GM23338 (cell line): ENCODE measurements around the gene LSM5. TPM values are rescaled to one million over a fixed set of nuclear protein-coding genes. Genes with fewer than 3 reads are reported as not detected.
"Not testable (repeated sequence)": the region's sequence is repeated elsewhere in the genome, so short reads cannot be mapped to it uniquely, and the experiment has no call there.

Experiments used
- ATAC-seq: fragments of 200-7000 bp; cut with Tn5 transposase; 3 replicates; pipeline ENCODE4 v1.9.1; 2020
- DNase-seq: peaks from one replicate; pipeline ENCODE4 v3.0.0-alpha.2; 2015; ENCODE audit warnings: low spot score
- H2AFZ ChIP-seq: fragments of 200-600 bp; sonication (generic); 2 replicates; pipeline ENCODE4 v1.8.0; 2016; ENCODE audit warnings: antibody characterized with exemption, mild to moderate bottlenecking, moderate library complexity
- H3F3A ChIP-seq: fragments of 200-600 bp; sonication (generic); replicated peaks from 2 replicates; pipeline ENCODE4 v1.8.0; 2017; ENCODE audit warnings: antibody characterized with exemption, mixed run types, low read depth
- H3K27ac ChIP-seq: fragments of 200-600 bp; sonication (generic); 2 replicates; pipeline ENCODE4 v1.6.1; 2016; ENCODE audit warnings: low read depth
- H3K27me3 ChIP-seq: fragments of 200-600 bp; sonication (generic); 2 replicates; pipeline ENCODE4 v1.8.0; 2016; ENCODE audit warnings: mild to moderate bottlenecking, mixed run types, moderate library complexity; ENCODE audit not compliant: insufficient read depth
- H3K36me3 ChIP-seq: fragments of 200-600 bp; sonication (generic); 2 replicates; pipeline ENCODE4 v1.8.0; 2016; ENCODE audit warnings: mild to moderate bottlenecking; ENCODE audit not compliant: insufficient read depth
- H3K4me1 ChIP-seq: fragments of 200-600 bp; sonication (generic); 2 replicates; pipeline ENCODE4 v1.8.0; 2016; ENCODE audit warnings: mild to moderate bottlenecking, moderate library complexity; ENCODE audit not compliant: insufficient read depth
- H3K4me2 ChIP-seq: fragments of 200-600 bp; sonication (generic); 2 replicates; pipeline ENCODE4 v1.7.1; 2017; ENCODE audit warnings: mixed run types
- H3K4me3 ChIP-seq: fragments of 200-600 bp; sonication (generic); 2 replicates; pipeline ENCODE4 v1.6.1; 2016; ENCODE audit warnings: mixed run types
- H3K79me2 ChIP-seq: fragments of 200-600 bp; sonication (generic); replicated peaks from 2 replicates; pipeline ENCODE4 v1.8.0; 2017; ENCODE audit warnings: mild to moderate bottlenecking; ENCODE audit not compliant: insufficient read depth
- H3K9me2 ChIP-seq: fragments of 200-600 bp; sonication (generic); 2 replicates; pipeline ENCODE4 v1.8.0; 2017; ENCODE audit not compliant: insufficient read depth
- H4K20me1 ChIP-seq: fragments of 200-600 bp; sonication (generic); replicated peaks from 2 replicates; pipeline ENCODE4 v1.8.0; 2017; ENCODE audit warnings: mild to moderate bottlenecking; ENCODE audit not compliant: insufficient read depth
- H3K27ac Mint-ChIP-seq: 2 replicates; pipeline ENCODE4 v1.8.0; 2020; ENCODE audit warnings: inconsistent platforms, mild to moderate bottlenecking, moderate library complexity, mixed read lengths
- H3K27me3 Mint-ChIP-seq: 3 replicates; pipeline ENCODE4 v1.8.0; 2022; ENCODE audit warnings: low read depth, mild to moderate bottlenecking, moderate library complexity, mixed read lengths, inconsistent platforms; ENCODE audit not compliant: insufficient read depth, poor library complexity
- H3K36me3 Mint-ChIP-seq: 3 replicates; pipeline ENCODE4 v1.8.0; 2021; ENCODE audit warnings: low read depth, mild to moderate bottlenecking, inconsistent platforms, moderate library complexity, mixed read lengths
- H3K4me1 Mint-ChIP-seq: 3 replicates; pipeline ENCODE4 v1.8.0; 2020; ENCODE audit warnings: mild to moderate bottlenecking, inconsistent platforms, mixed read lengths
- H3K4me3 Mint-ChIP-seq: 3 replicates; pipeline ENCODE4 v1.8.0; 2021; ENCODE audit warnings: moderate library complexity, mild to moderate bottlenecking, inconsistent platforms, mixed read lengths
- H3K9me3 Mint-ChIP-seq: 3 replicates; pipeline ENCODE4 v1.8.0; 2020; ENCODE audit warnings: moderate library complexity, mild to moderate bottlenecking, inconsistent platforms, mixed read lengths
- CREB1 ChIP-seq: fragments of 250-450 bp; sonication (Bioruptor Pico); IDR thresholded peaks from 2 replicates; pipeline ENCODE4 v1.5.0; 2020; ENCODE audit warnings: low read depth, mild to moderate bottlenecking, moderate library complexity
- JUNB ChIP-seq: IDR thresholded peaks from one replicate; pipeline ENCODE4 v1.6.1; 2016; ENCODE audit warnings: antibody characterized with exemption; ENCODE audit not compliant: unreplicated experiment
- STAT1 ChIP-seq: IDR thresholded peaks from one replicate; pipeline ENCODE4 v1.6.1; 2016; ENCODE audit warnings: antibody characterized with exemption; ENCODE audit not compliant: unreplicated experiment
- ZNF331 ChIP-seq: fragments of 250-450 bp; sonication (Bioruptor Pico); IDR thresholded peaks from 2 replicates; pipeline ENCODE4 v1.5.0; 2020; ENCODE audit warnings: low read depth, mild to moderate bottlenecking, moderate library complexity
- polyA plus RNA-seq: library from polyadenylated mRNA; unstranded; fragments of >200 nt; fragmentation: Nextera tagmentation; extraction: Ambion mirVana; gene quantifications from 2 replicates; pipeline ENCODE4 v1.2.1, GENCODE V29; 2016
- total RNA-seq: library from RNA; depleted of rRNA; stranded (reverse); fragments of >200 nt; shearing (Covaris generic); gene quantifications from 2 replicates; pipeline ENCODE4 v1.2.3, GENCODE V29; 2014
- TF ChIP-seq, protein P1 (sequence below): IDR thresholded peaks from one replicate; pipeline ENCODE4 v1.6.1; 2018; ENCODE audit warnings: antibody characterized with exemption; ENCODE audit not compliant: unreplicated experiment
- TF ChIP-seq, protein P2 (sequence below), 2 experiments: fragments of 200-600 bp in 1 of 2; sonication (generic) in 1 of 2; conservative IDR thresholded peaks; 2 replicates each; pipeline versions ENCODE4 v1.5.1 to v1.6.1; 2016 to 2017; ENCODE audit warnings: antibody characterized with exemption in 2 of 2, low read depth in 2 of 2, mild to moderate bottlenecking in 2 of 2, moderate library complexity in 1 of 2
- TF ChIP-seq, protein P3 (sequence below): IDR thresholded peaks from 2 replicates; pipeline ENCODE4 v1.6.1; 2016; ENCODE audit warnings: antibody characterized with exemption

LSM5 gene
- total and polyA plus RNA-seq, 2 experiments from 2014 or later, result 56.6 to 469 TPM

DNA sequence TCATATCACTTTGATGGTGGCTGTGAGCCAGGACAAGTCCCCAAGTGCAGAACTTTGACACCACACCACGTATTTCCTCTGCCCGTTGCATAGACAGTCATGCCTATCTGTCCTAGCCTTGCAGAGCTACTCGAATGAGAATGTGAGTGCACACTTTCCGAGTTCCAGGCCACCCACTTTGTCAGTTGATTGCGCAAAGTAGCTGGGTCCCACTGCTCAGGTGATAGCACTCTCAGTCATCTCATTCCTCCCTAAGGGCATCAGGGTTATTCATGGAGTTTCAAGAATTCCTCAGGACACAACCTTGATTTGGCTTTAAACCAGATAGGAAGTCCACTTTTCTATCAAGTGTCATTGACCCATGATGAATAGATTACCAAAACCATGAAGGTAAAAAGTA is 19.3 kb downstream of the LSM5 start (continued):
- TF ChIP-seq, protein P1, sequence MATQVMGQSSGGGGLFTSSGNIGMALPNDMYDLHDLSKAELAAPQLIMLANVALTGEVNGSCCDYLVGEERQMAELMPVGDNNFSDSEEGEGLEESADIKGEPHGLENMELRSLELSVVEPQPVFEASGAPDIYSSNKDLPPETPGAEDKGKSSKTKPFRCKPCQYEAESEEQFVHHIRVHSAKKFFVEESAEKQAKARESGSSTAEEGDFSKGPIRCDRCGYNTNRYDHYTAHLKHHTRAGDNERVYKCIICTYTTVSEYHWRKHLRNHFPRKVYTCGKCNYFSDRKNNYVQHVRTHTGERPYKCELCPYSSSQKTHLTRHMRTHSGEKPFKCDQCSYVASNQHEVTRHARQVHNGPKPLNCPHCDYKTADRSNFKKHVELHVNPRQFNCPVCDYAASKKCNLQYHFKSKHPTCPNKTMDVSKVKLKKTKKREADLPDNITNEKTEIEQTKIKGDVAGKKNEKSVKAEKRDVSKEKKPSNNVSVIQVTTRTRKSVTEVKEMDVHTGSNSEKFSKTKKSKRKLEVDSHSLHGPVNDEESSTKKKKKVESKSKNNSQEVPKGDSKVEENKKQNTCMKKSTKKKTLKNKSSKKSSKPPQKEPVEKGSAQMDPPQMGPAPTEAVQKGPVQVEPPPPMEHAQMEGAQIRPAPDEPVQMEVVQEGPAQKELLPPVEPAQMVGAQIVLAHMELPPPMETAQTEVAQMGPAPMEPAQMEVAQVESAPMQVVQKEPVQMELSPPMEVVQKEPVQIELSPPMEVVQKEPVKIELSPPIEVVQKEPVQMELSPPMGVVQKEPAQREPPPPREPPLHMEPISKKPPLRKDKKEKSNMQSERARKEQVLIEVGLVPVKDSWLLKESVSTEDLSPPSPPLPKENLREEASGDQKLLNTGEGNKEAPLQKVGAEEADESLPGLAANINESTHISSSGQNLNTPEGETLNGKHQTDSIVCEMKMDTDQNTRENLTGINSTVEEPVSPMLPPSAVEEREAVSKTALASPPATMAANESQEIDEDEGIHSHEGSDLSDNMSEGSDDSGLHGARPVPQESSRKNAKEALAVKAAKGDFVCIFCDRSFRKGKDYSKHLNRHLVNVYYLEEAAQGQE, result no peak
- TF ChIP-seq, protein P2, sequence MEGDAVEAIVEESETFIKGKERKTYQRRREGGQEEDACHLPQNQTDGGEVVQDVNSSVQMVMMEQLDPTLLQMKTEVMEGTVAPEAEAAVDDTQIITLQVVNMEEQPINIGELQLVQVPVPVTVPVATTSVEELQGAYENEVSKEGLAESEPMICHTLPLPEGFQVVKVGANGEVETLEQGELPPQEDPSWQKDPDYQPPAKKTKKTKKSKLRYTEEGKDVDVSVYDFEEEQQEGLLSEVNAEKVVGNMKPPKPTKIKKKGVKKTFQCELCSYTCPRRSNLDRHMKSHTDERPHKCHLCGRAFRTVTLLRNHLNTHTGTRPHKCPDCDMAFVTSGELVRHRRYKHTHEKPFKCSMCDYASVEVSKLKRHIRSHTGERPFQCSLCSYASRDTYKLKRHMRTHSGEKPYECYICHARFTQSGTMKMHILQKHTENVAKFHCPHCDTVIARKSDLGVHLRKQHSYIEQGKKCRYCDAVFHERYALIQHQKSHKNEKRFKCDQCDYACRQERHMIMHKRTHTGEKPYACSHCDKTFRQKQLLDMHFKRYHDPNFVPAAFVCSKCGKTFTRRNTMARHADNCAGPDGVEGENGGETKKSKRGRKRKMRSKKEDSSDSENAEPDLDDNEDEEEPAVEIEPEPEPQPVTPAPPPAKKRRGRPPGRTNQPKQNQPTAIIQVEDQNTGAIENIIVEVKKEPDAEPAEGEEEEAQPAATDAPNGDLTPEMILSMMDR (conservative IDR thresholded peaks at IDR 0.05; ENCODE audit: low read depth in 2 of 2), result no peak
- TF ChIP-seq ZNF331 (CRISPR knock-in tag), result no peak
- no peak for TF ChIP-seq STAT1
- no peak for TF ChIP-seq CREB1
- TF ChIP-seq, protein P3, sequence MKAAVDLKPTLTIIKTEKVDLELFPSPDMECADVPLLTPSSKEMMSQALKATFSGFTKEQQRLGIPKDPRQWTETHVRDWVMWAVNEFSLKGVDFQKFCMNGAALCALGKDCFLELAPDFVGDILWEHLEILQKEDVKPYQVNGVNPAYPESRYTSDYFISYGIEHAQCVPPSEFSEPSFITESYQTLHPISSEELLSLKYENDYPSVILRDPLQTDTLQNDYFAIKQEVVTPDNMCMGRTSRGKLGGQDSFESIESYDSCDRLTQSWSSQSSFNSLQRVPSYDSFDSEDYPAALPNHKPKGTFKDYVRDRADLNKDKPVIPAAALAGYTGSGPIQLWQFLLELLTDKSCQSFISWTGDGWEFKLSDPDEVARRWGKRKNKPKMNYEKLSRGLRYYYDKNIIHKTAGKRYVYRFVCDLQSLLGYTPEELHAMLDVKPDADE, result no peak
- TF ChIP-seq JUNB, result no peak

DNA sequence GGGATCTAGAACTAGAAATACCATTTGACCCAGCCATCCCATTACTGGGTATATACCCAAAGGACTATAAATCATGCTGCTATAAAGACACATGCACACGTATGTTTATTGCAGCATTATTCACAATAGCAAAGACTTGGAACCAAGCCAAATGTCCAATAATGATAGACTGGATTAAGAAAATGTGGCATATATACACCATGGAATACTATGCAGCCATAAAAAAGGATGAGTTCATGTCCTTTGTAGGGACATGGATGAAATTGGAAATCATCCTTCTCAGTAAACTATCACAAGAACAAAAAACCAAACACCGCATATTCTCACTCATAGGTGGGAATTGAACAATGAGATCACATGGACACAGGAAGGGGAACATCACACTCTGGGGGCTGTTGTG is 20.2 kb downstream of the LSM5 start:
- H3K27ac ChIP-seq, H3K27me3 Mint-ChIP-seq, DNase-seq, H3K4me3 Mint-ChIP-seq, H3K9me2 ChIP-seq, H3K4me1 ChIP-seq, H3K9me3 Mint-ChIP-seq, H3K27me3 ChIP-seq, H3K4me1 Mint-ChIP-seq, H3K4me2 ChIP-seq, H3F3A ChIP-seq, H3K36me3 ChIP-seq, H2AFZ ChIP-seq, ATAC-seq, H4K20me1 ChIP-seq, H3K36me3 Mint-ChIP-seq, H3K79me2 ChIP-seq, H3K27ac Mint-ChIP-seq, H3K4me3 ChIP-seq: not testable (repeated sequence)

DNA sequence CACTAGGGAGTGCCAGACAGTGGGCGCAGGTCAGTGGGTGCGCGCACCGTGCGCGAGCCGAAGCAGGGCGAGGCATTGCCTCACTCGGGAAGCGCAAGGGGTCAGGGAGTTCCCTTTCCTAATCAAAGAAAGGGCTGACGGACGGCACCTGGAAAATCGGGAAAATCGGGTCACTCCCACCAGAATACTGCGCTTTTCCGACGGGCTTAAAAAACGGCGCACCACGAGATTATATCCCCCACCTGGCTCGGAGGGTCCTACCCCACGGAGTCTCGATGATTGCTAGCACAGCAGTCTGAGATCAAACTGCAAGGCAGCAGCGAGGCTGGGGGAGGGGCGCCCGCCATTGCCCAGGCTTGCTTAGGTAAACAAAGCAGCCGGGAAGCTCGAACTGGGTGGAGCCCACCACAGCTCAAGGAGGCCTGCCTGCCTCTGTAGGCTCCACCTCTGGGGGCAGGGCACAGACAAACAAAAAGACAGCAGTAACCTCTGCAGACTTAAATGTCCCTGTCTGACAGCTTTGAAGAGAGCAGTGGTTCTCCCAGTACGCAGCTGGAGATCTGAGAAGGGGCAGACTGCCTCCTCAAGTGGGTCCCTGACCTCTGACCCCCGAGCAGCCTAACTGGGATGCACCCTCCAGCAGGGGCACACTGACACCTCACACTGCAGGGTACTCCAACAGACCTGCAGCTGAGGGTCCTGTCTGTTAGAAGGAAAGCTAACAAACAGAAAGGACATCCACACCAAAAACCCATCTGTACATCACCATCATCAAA is 25.4 kb downstream of the LSM5 start:
- peaks cover 11% of the 10 kb centered on the region for H3K4me1 Mint-ChIP-seq
- not testable (repeated sequence) for H3K36me3 Mint-ChIP-seq, H4K20me1 ChIP-seq, H3K9me3 Mint-ChIP-seq, H3K27ac Mint-ChIP-seq, H3K27me3 Mint-ChIP-seq, H2AFZ ChIP-seq, H3K27me3 ChIP-seq, H3K36me3 ChIP-seq, H3F3A ChIP-seq, DNase-seq, H3K79me2 ChIP-seq, H3K4me1 ChIP-seq, H3K9me2 ChIP-seq, ATAC-seq, H3K4me2 ChIP-seq, H3K27ac ChIP-seq
- H3K4me3 ChIP-seq, result peak overlapping the region; percentile 44; the same call in 1 of the 2 replicates
- H3K4me3 Mint-ChIP-seq, result peak overlapping the region; percentile 53; the same call in 2 of the 3 replicates
